ENCODE measurements around the gene C10orf67.
A peak's percentile ranks its signal among the peaks of the same experiment; 100 is the strongest.

C10orf67 gene

DNA sequence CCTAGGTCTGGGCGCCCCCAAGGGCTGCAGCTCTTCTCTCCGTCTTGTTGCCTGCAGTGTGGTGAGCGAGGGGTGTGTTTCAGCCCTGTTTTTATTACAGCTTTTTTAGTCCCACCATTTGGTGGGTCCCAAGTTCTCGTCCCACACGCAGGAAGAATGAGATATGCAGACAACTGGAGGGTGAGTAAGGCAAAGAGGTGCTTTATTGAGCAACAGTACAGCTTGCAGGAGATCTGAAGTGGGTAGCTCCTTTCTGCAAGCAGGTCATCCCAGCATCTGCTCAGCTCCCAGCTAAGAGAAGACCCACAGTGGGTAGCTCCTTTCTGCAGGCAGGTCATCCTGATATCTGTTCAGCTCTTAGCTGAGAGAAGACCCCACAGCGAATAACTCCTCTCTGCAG is 28.2 kb downstream of the C10orf67 start:
- TF ChIP-seq EP300 (IDR thresholded peaks at IDR 0.05; ENCODE audit: borderline replicate concordance) (no peak), YY1 (IDR thresholded peaks at IDR 0.05; ENCODE audit: low read depth) (no peak), CEBPB (IDR thresholded peaks at IDR 0.05) (no peak), NFIC (IDR thresholded peaks at IDR 0.05) (no peak), ZBTB7A (IDR thresholded peaks at IDR 0.05; ENCODE audit: low read depth) (no peak), TEAD4 (IDR thresholded peaks at IDR 0.05) (no peak), RAD21 (IDR thresholded peaks at IDR 0.05; ENCODE audit: low read depth) (no peak), TCF12 (IDR thresholded peaks at IDR 0.05; ENCODE audit: low read depth) (no peak)
- TF ChIP-seq, protein P1, sequence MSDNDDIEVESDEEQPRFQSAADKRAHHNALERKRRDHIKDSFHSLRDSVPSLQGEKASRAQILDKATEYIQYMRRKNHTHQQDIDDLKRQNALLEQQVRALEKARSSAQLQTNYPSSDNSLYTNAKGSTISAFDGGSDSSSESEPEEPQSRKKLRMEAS (IDR thresholded peaks at IDR 0.05) = no peak

DNA sequence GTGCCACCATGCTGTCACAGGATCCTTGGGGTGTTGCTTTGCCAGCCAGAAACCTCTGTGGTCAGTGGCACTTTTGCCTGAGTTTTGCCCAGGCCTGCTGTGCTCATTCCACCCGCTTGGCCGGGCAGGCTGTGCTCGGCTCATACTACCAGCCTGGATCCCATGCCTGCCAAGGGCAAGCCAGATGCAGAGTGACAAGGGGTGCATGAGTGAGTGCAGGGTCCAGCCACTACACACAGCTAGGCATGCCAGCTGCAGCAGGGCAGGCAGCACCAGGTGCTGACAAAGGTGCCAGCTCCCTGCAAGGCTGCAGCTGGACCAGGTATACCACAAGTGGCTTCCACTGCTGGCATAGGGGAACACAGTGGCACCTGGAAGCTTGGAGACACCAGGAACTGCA is 28.6 kb downstream of the C10orf67 start:
- TF ChIP-seq EGR1 (IDR thresholded peaks at IDR 0.05) (no peak), YY1 (IDR thresholded peaks at IDR 0.05; ENCODE audit: low read depth) (no peak), EP300 (IDR thresholded peaks at IDR 0.05; ENCODE audit: borderline replicate concordance) (no peak), CEBPB (IDR thresholded peaks at IDR 0.05) (no peak), RAD21 (IDR thresholded peaks at IDR 0.05; ENCODE audit: low read depth) (no peak), ZBTB7A (IDR thresholded peaks at IDR 0.05; ENCODE audit: low read depth) (no peak), FOXM1 (IDR thresholded peaks at IDR 0.05; ENCODE audit: borderline replicate concordance, low read depth) (no peak), NFIC (IDR thresholded peaks at IDR 0.05) (no peak)
- TF ChIP-seq, protein P1 (IDR thresholded peaks at IDR 0.05) = no peak
- TF ChIP-seq, protein P2, sequence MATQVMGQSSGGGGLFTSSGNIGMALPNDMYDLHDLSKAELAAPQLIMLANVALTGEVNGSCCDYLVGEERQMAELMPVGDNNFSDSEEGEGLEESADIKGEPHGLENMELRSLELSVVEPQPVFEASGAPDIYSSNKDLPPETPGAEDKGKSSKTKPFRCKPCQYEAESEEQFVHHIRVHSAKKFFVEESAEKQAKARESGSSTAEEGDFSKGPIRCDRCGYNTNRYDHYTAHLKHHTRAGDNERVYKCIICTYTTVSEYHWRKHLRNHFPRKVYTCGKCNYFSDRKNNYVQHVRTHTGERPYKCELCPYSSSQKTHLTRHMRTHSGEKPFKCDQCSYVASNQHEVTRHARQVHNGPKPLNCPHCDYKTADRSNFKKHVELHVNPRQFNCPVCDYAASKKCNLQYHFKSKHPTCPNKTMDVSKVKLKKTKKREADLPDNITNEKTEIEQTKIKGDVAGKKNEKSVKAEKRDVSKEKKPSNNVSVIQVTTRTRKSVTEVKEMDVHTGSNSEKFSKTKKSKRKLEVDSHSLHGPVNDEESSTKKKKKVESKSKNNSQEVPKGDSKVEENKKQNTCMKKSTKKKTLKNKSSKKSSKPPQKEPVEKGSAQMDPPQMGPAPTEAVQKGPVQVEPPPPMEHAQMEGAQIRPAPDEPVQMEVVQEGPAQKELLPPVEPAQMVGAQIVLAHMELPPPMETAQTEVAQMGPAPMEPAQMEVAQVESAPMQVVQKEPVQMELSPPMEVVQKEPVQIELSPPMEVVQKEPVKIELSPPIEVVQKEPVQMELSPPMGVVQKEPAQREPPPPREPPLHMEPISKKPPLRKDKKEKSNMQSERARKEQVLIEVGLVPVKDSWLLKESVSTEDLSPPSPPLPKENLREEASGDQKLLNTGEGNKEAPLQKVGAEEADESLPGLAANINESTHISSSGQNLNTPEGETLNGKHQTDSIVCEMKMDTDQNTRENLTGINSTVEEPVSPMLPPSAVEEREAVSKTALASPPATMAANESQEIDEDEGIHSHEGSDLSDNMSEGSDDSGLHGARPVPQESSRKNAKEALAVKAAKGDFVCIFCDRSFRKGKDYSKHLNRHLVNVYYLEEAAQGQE (IDR thresholded peaks at IDR 0.05; ENCODE audit: low read depth) = no peak
- TF ChIP-seq, protein P3, sequence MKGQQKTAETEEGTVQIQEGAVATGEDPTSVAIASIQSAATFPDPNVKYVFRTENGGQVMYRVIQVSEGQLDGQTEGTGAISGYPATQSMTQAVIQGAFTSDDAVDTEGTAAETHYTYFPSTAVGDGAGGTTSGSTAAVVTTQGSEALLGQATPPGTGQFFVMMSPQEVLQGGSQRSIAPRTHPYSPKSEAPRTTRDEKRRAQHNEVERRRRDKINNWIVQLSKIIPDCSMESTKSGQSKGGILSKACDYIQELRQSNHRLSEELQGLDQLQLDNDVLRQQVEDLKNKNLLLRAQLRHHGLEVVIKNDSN (IDR thresholded peaks at IDR 0.05) = no peak

DNA sequence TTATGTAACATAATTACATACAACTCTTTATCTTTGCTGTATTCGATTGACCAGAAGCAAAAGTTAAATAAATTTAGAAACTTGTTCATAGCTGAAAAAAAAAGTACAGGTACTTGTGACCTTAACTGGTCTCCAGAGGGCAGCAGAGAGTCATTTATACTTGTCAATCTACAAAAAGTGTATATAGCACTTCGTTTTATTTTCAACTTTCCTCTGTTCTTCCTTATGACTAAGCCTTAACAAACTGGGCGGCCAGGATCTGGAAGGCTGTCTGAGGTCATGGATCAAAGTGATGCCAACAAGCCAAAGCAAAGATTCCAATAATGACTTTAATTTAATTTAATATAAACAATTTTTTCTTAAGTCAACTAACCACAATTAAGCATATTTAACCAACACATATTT is 29.8 kb downstream of the C10orf67 start:
- TF ChIP-seq TAF1 (IDR thresholded peaks at IDR 0.05; ENCODE audit: low read depth) (no peak), RAD21 (IDR thresholded peaks at IDR 0.05; ENCODE audit: low read depth) (peak; percentile 73)

DNA sequence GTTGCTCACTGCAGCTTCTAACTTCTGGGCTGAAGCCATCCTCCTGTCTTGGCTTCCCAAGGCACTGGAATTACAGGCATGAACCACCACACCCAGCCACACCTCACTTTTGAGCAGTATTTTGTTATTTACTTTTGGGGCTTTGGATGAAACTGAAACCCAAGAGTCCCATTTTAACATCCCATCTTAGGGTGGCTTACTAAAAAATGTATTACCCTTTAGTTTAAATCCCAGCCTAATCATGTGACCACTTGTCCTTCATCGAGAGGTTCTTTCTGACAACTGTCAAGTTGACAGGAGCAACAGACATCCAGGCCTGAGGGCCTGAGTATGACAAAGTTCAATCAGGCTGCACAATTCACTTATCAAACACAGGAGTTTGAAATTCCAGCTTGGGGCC is 33.6 kb downstream of the C10orf67 start:
- no peak for TF ChIP-seq ZBTB7A (IDR thresholded peaks at IDR 0.05; ENCODE audit: low read depth)
- no peak for TF ChIP-seq EGR1 (IDR thresholded peaks at IDR 0.05)
- TF ChIP-seq, protein P2 (IDR thresholded peaks at IDR 0.05; ENCODE audit: low read depth) = no peak
- TF ChIP-seq, protein P1 (IDR thresholded peaks at IDR 0.05) = no peak
- TF ChIP-seq, protein P3 (IDR thresholded peaks at IDR 0.05) = no peak

DNA sequence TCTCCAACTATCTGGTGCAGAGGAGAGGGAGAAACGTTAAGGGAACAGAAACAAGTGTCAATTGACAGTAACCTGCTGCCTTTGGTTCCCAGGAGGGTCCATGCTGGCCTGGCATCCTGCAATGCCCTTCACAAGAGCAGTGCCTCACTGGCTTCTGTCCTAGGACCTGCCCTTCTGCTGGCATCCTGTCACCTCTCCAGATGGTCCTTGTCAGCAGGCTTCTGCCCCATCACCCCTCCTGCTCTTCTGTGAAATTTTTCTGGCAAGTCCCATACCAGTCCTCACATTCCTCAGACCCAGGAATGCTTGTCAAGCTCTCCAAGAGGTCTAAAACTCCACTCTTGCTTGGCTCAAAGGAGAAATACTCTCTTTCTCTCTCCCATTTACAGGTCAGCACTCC is 34.2 kb downstream of the C10orf67 start:
- TF ChIP-seq FOXM1 (IDR thresholded peaks at IDR 0.05; ENCODE audit: borderline replicate concordance, low read depth) = no peak
- no peak for TF ChIP-seq ZBTB7A (IDR thresholded peaks at IDR 0.05; ENCODE audit: low read depth)
- TF ChIP-seq TCF12 (IDR thresholded peaks at IDR 0.05; ENCODE audit: low read depth) = no peak
- no peak for TF ChIP-seq CREB1 (IDR thresholded peaks at IDR 0.05; ENCODE audit: low read depth)
- no peak for TF ChIP-seq RAD21 (IDR thresholded peaks at IDR 0.05; ENCODE audit: low read depth)
- no peak for TF ChIP-seq TEAD4 (IDR thresholded peaks at IDR 0.05)
- no peak for TF ChIP-seq YY1 (IDR thresholded peaks at IDR 0.05; ENCODE audit: low read depth)
- TF ChIP-seq, protein P3 (IDR thresholded peaks at IDR 0.05) = no peak
- no peak for TF ChIP-seq CEBPB (IDR thresholded peaks at IDR 0.05)
- TF ChIP-seq EP300 (IDR thresholded peaks at IDR 0.05; ENCODE audit: borderline replicate concordance) = no peak
- no peak for TF ChIP-seq NFIC (IDR thresholded peaks at IDR 0.05)
- TF ChIP-seq, protein P2 (IDR thresholded peaks at IDR 0.05; ENCODE audit: low read depth) = no peak

Measured in Ishikawa (cell line).